Osteoblast (primary cell): ENCODE results near the gene SLMAP. TPM values are rescaled to one million over a fixed set of nuclear protein-coding genes. Genes with fewer than 3 reads are reported as not detected.

Experiments
- DNase-seq: peaks from one replicate; pipeline ENCODE4 v3.0.0; 2011; ENCODE audit warnings: low spot score, mixed read lengths; ENCODE audit not compliant: insufficient read length; ENCODE audit errors: missing footprints
- H2AFZ ChIP-seq: 2 replicates; pipeline ENCODE4 v1.6.0; 2011; ENCODE audit warnings: mild to moderate bottlenecking, low read length
- H3K27ac ChIP-seq: 2 replicates; pipeline ENCODE4 v1.5.1; 2011; ENCODE audit warnings: mild to moderate bottlenecking, low read depth, low read length, moderate library complexity
- H3K27me3 ChIP-seq: 2 replicates; pipeline ENCODE4 v1.6.0; 2012; ENCODE audit warnings: mild to moderate bottlenecking, control low read depth, inconsistent platforms, low read length, moderate library complexity; ENCODE audit not compliant: insufficient read depth
- H3K36me3 ChIP-seq: 2 replicates; pipeline ENCODE4 v1.5.1; 2011; ENCODE audit warnings: mild to moderate bottlenecking, low read length, control low read depth, moderate library complexity; ENCODE audit not compliant: insufficient read depth
- H3K4me1 ChIP-seq: 2 replicates; pipeline ENCODE4 v1.5.1; 2011; ENCODE audit warnings: mild to moderate bottlenecking, low read length, control low read depth, moderate library complexity; ENCODE audit not compliant: insufficient read depth
- H3K4me2 ChIP-seq: 2 replicates; pipeline ENCODE4 v1.6.0; 2011; ENCODE audit warnings: mild to moderate bottlenecking, low read length; ENCODE audit not compliant: insufficient read depth
- H3K4me3 ChIP-seq: fragments of 200-600 bp; sonication (generic); 3 replicates; pipeline ENCODE4 v1.5.1; 2012; ENCODE audit warnings: mild to moderate bottlenecking, low read length, inconsistent platforms; ENCODE audit not compliant: insufficient read depth
- H3K79me2 ChIP-seq: 2 replicates; pipeline ENCODE4 v1.6.0; 2012; ENCODE audit warnings: mild to moderate bottlenecking, low read length, control low read depth, inconsistent platforms; ENCODE audit not compliant: insufficient read depth
- H3K9me3 ChIP-seq: 2 replicates; pipeline ENCODE4 v1.5.1; 2011; ENCODE audit warnings: low read depth, low read length, control low read depth
- H4K20me1 ChIP-seq: 2 replicates; pipeline ENCODE4 v1.6.0; 2012; ENCODE audit warnings: mild to moderate bottlenecking, low read length, control low read depth; ENCODE audit not compliant: insufficient read depth
- CTCF ChIP-seq: IDR thresholded peaks from 2 replicates; pipeline ENCODE4 v1.5.1; 2011; ENCODE audit warnings: mild to moderate bottlenecking, low read depth, low read length, moderate library complexity; ENCODE audit errors: extremely low read depth
- total RNA-seq: library from RNA; depleted of rRNA; stranded (reverse); fragments of >200 nt; gene quantifications from 2 replicates; pipeline ENCODE4 v1.2.3, GENCODE V29; 2012

Gene SLMAP
- total RNA-seq, 1 donor: 50.7 TPM

- no peak for DNase-seq
- no peak overlapping the region for H3K4me3 ChIP-seq
- no peak overlapping the region for H3K27ac ChIP-seq
- H3K4me2 ChIP-seq: no peak overlapping the region
- H3K36me3 ChIP-seq: no peaks in the 10 kb centered on the region
- no peaks in the 10 kb centered on the region for H4K20me1 ChIP-seq
- no peak for TF ChIP-seq CTCF
- H3K9me3 ChIP-seq: no peaks in the 10 kb centered on the region
- H3K79me2 ChIP-seq: no peaks in the 10 kb centered on the region
- H3K27me3 ChIP-seq: no peaks in the 10 kb centered on the region
- peaks cover 17% of the 10 kb centered on the region for H3K4me1 ChIP-seq
- H2AFZ ChIP-seq: no peak overlapping the region
These were observed 204.0 kb downstream of the SLMAP start for GRCh38 chr3:57960174-57960505.

GRCh38 chr3:57961177-57961827 lies 205.2 kb downstream of the SLMAP start:
- Histone ChIP-seq H2AFZ (no peak overlapping the region), H3K9me3 (no peaks in the 10 kb centered on the region)

GRCh38 chr3:57961828-57962447 lies 205.8 kb downstream of the SLMAP start:
- Histone ChIP-seq H3K4me2 (no peak overlapping the region), H4K20me1 (no peaks in the 10 kb centered on the region), H3K4me1 (peaks cover 13% of the 10 kb centered on the region), H3K36me3 (no peaks in the 10 kb centered on the region), H3K4me3 (no peak overlapping the region), H3K27me3 (no peaks in the 10 kb centered on the region), H2AFZ (no peak overlapping the region), H3K9me3 (no peaks in the 10 kb centered on the region), H3K79me2 (no peaks in the 10 kb centered on the region), H3K27ac (no peak overlapping the region)
- DNase-seq: no peak
- TF ChIP-seq CTCF: peak; percentile 66

More at GRCh38 chr3:57961177-57961827, 205.2 kb downstream of the SLMAP start:
- no peak for TF ChIP-seq CTCF
- Histone ChIP-seq H3K27ac (no peak overlapping the region), H3K4me1 (peaks cover 16% of the 10 kb centered on the region), H3K79me2 (no peaks in the 10 kb centered on the region), H4K20me1 (no peaks in the 10 kb centered on the region), H3K27me3 (no peaks in the 10 kb centered on the region), H3K4me2 (no peak overlapping the region), H3K36me3 (no peaks in the 10 kb centered on the region), H3K4me3 (no peak overlapping the region)
- DNase-seq: no peak

GRCh38 chr3:57962448-57962834 lies 206.3 kb downstream of the SLMAP start:
- no peak for DNase-seq
- no peak for TF ChIP-seq CTCF
- no peaks in the 10 kb centered on the region for H3K9me3 ChIP-seq
- H3K27me3 ChIP-seq: no peaks in the 10 kb centered on the region
- no peak overlapping the region for H3K4me2 ChIP-seq
- H2AFZ ChIP-seq: no peak overlapping the region
- H3K27ac ChIP-seq: no peak overlapping the region
- no peaks in the 10 kb centered on the region for H3K36me3 ChIP-seq
- H3K4me1 ChIP-seq: peaks cover 11% of the 10 kb centered on the region
- H3K4me3 ChIP-seq: no peak overlapping the region
- no peaks in the 10 kb centered on the region for H4K20me1 ChIP-seq
- H3K79me2 ChIP-seq: no peaks in the 10 kb centered on the region
